HUDEP-2 (cell line): Measurements from ENCODE around the gene ACVR1B.
A peak's percentile ranks its signal among the peaks of the same experiment; 100 is the strongest.

Experiments used
- DNase-seq, 76 experiments: peaks; one replicate each; lab custom pipeline; 2025; ENCODE audit not compliant: unreplicated experiment in 76 of 76; lab: John Stamatoyannopoulos, UW

ACVR1B gene

GRCh38 chr12:51997136-51997535 is 45.6 kb downstream of the ACVR1B start:
- DNase-seq: no peak

GRCh38 chr12:52003016-52003550 is 51.6 kb downstream of the ACVR1B start:
- DNase-seq: no peak

DNA sequence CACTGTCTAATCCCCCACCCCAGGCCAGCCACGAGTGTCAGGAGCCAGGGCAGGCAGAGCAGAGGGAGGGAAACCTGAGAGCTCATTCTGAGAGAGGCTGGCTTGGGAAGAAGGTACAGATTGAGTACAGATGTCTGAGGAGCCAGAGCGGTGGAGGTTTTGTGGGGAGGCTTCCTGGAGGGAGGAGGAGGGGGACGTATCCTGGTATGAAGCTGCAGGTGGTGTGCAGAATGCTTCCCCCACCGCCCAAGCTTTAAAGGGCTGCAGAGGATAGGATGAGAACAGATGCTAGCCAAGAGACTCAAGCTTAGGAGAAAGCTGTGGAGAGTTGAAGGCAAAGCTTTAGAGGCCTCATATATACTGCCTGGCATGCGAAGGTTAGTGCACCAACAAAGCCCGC is 52.1 kb downstream of the ACVR1B start:
- DNase-seq: no peak

- peak in 8 of 76 experiments; percentile 6 to 18 (median 10) for DNase-seq
Observed at GRCh38 chr12:52004042-52004648, 52.6 kb downstream of the ACVR1B start.

DNA sequence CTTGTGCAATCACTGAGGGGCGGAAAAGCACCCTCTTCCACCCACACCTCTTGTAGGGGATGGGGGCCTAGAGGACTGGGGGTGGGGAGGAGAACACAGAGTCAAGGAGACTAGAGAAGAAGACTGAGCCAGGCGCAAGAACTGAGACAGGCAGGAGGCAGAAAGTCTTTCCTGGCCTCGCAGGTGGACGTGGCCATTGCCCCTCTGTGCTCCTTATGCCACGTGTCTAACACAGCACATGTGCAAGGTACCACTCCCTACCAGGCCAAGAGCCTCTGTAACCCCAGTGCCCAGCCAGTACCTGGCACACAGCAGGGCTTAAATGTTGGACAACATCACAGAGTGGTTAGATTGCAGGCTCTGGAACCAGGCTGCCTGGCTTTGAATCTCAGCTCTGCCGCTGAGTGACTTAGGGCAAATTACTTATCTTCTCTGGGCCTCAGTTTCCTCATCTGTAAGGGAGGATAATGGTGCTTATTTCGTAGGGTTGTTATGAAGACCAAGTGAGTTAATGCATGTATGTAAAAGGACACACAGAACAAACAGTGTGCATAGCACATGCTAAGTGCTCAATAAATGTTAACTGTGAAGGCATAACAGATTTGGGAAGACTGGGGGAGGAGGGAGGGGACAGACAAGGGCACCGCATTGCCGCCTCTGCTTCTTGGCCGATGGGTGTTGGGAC is 53.9 kb downstream of the ACVR1B start:
- no peak for DNase-seq

DNA sequence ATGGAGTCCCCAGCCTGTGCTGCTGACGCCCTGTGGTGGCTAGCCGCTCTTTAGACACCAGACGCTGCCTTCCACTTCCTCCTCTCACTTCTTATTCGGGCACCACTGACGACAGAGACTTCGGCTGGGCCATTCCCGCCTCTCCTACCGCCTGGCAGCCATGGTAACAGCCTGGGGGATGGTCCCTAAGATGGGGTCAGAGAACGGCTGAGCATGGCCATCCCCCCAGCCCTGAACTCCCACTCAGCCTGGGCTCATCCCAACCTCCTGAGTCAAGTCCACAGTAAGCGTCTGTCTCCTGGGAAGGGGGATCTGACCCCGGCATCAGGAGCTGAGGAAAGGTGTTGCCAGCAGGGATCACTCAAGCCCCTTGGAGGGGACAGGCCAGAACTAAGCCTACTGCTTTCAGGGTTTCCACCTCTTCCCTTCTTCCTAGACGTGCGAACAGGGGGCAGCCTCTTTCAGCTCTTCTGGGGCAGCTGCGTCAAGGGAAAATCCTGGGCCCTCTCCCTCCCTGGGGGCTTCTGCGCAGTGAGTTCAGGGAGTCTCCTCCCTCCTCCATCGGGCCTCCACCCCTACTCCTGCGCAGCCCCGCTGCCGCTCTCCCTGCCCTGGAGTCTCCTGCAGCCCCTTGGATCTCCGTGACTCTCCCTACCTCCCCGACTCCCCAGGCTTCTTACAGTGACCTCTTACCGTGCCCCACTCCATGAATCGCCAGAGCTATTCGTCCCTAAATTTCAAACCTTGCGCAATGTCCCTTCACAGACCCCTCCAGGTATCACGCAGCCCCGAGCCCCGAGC is 54.6 kb downstream of the ACVR1B start:
- peak in 1 of 76 experiments; percentile 6 for DNase-seq

- DNase-seq: peak in 15 of 76 experiments; percentile 3 to 35 (median 13)
Observed at GRCh38 chr12:52006726-52007157, 55.2 kb downstream of the ACVR1B start, which contains the start of gene TAMALIN. Gene TAMALIN (plus strand): TSS chr12:52006946. CDS start chr12:52007020, 74 bp downstream.

DNA sequence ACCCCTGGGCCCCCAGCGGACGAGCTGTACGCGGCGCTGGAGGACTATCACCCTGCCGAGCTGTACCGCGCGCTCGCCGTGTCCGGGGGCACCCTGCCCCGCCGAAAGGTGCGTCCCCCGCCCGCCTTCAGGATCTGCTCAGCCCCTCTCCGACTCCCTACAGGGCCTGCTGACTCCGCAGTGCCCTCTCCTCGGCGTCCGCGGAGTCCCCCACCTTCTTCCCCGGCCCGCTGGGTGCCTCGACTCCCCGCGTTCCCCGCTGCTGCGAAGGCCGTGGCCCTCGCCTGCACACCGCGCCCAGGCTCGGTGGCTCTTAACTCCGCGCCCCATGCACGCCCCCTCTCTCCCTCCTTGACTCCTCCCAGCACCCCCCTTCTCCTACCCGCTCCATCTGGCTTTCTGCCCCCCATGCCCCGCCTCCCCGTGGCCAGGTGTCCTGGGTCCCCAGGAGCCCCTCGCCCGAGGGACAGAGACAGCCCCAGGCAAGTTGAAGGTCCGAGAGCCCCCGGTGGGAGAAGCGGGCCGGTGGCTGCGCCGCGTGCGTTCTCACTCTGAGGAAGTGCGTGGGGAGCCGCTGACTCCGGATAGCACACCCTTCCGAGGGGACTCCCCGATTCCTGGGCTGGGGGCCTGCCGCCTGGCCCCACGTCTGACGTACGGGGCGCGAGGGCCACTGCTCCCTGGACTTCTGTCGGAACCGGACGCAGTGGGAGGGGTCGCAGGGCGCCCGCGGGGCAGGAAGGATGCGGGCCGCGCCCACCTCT is 55.8 kb downstream of the ACVR1B start:
- DNase-seq: no peak

GRCh38 chr12:52007982-52008510 is 56.5 kb downstream of the ACVR1B start:
- DNase-seq: no peak

DNA sequence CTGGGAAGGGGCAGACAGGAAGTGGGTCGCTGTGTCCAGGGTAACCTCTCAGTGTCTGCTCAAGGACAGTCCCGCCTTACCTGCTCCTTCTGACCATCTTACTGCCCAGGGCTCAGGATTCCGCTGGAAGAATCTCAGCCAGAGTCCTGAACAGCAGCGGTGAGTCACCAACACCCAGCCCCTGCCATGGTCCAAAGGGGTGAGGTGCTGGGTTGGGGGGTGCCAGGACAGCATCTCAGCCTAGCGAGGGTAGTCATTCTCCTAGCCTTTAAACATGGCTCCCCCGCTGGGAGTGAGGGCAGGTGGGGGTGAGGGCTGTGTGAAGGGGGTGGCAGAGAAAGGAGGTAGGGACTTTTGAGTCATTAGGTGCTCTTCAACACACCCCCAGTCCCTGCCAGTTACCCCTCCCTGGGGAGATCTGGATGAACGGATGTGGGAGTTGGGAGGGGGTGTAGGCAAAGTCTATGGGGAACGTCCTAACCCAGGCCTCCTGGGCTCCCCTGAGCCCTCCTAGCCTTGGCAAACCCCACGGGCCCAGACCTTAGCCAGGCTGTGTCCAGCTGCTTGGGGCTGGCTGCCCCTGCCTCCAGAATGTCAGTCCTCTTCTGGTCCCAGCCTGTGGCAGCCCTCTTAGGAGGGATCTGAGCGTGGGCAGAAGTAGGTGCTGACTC is 57.7 kb downstream of the ACVR1B start:
- no peak for DNase-seq

DNA sequence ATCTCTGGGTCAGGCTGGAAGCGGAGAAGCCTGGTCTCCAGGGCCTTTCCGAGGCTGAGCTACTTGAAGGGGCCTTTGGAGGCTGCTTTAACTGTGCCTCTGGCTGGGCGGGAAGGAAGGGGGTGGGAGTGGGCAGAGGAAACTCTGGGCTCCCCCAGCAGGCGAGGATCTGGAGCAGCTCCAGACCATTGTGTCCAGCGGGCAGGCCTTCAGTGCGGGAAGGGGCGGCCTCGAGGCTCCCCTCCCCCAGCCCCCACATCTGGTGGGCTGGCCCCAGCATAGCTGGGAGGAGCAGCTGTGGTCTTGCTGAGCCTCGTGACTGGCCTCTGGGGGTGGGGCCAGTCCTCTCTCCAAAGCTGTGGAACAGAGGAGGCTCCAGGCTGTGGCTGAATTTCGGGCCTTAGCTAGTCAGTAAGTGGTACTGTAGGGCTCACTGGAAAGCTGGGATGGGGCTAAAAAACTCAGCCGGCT is 58.7 kb downstream of the ACVR1B start:
- peak in 14 of 76 experiments; percentile 4 to 51 (median 33) for DNase-seq

- DNase-seq: no peak
Observed at GRCh38 chr12:52010692-52011601, 59.4 kb downstream of the ACVR1B start.

DNA sequence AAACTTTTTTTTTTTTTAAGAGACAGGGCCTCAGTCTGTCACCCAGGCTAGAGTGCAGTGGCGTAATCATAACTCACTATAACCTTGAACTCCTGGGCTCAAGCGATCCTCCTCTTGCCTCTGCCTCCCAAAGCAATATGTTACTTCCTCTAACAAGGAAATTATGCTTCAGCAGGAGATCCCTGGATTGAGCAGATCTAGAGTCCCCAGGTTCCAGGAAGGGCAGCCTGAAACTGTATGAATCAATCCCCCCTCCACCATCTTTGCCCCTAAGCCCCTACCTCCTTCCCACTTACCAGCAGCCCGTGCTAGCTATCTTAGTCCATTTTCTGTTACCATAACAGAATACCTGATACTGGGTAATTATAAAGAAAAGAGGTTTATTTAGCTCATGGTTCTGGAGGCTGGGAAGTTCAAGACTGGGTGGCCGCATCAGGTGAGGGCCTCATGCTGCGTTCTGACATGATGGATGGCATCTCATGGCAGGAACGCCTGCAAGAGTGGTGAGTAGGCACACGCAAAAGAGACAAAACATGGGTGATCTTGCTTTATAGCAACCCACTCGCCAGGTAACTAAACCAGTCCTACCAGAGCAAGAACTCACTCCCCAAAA is 60.2 kb downstream of the ACVR1B start:
- DNase-seq: no peak

GRCh38 chr12:52013626-52014310 is 62.3 kb downstream of the ACVR1B start:
- DNase-seq: no peak

DNA sequence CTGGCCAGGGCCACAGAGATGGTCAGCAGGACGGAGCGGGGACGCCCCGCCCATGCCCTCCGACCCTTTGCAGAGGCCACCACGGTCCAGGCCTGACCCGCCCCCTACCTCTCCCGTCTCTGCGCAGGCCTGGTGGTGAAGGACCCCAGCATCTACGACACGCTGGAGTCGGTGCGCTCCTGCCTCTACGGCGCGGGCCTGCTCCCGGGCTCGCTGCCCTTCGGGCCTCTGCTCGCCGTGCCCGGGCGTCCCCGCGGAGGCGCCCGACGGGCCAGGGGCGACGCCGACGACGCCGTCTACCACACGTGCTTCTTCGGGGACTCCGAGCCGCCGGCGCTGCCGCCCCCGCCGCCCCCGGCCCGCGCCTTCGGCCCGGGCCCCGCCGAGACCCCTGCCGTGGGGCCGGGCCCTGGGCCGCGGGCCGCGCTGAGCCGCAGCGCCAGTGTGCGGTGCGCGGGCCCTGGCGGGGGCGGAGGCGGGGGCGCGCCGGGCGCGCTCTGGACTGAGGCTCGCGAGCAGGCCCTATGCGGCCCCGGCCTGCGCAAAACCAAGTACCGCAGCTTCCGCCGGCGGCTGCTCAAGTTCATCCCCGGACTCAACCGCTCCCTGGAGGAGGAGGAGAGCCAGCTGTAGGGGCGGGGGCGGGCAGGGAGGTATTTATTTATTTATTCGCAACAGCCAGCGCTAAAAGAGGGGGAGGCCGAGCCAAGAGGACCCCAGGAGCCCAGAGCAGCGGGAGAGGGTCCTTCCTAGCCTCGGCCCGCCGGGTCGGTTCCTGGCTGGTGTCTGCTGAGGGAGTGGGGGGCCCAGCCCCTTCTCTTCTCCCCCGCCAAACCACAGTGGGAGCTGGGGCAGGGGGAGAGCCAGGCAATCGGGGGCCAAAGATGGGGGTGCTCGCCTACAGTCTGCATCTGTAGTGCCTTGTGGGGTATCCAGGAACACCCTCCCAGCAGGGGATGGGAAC is 63.4 kb downstream of the ACVR1B start:
- DNase-seq: no peak

- DNase-seq: no peak
Observed at GRCh38 chr12:52015532-52016041, 64.1 kb downstream of the ACVR1B start.
